Fibroblast of skin of right quadriceps (primary cell): Measurements from ENCODE around the gene NPAS3.

Experiments
- DNase-seq: peaks from one replicate; pipeline ENCODE4 v3.0.0-alpha.2; 2013

The NPAS3 gene

GRCh38 chr14:33657476-33657875 lies 718.8 kb downstream of the NPAS3 start:
- DNase-seq: no peak

DNA sequence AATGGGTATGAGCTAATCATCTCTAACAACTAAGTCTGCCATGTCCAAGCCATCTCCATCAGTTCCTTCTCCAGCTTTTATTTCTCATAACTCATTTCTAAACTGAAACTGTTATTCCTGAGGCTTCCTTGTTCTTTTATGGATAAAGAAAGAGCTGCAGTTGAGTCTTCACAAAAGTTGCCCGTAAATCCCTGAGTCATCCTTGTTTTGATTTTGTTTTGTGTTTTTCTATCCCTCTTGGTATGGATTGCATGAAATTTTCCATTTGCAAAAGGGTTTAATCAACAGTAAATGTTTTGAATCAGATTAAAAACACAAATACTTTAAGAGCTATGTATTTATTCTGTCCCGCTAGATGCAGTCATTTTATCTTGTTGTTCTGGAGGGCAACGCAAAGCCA lies 721.6 kb downstream of the NPAS3 start:
- no peak for DNase-seq

DNA sequence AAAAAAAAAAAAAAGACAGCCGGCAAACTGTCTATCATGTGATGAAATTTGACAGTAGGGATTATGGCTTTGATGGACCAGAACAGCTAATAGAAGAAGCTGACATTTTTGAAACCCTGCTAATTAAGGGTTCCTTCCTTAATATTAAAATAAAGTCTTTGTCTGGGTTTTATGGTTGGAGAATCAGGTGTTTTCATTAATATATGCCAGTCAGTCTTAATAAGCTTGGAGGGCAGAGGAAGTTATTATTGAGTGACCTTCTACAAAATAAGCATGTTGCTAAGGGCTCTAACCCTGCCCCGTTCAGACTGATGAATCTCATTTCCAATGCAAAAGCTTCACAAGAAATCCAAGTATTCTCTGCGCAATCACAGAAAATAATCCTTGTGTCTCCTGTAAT lies 722.4 kb downstream of the NPAS3 start:
- no peak for DNase-seq

GRCh38 chr14:33668066-33668465 lies 729.4 kb downstream of the NPAS3 start:
- DNase-seq: peak; percentile 62

DNA sequence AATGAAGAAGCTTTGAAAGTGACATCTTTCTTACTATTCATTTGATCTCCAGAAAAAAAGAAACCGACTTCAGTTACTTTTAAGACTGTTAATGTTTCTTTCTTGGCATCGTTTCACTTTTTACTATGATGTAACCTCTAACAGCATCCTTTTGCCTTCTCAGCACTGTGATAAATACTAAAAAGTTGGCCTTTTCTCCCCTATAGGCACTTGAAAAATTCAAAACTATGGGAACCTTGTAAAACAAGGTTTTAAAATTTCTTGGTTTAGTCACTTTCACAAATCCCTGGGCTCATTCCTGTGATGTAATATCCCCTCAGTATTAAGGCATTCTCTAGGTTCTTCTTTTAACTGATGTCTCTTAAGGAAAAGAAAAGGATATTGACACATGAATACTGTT lies 730.4 kb downstream of the NPAS3 start:
- DNase-seq: peak; percentile 54

DNA sequence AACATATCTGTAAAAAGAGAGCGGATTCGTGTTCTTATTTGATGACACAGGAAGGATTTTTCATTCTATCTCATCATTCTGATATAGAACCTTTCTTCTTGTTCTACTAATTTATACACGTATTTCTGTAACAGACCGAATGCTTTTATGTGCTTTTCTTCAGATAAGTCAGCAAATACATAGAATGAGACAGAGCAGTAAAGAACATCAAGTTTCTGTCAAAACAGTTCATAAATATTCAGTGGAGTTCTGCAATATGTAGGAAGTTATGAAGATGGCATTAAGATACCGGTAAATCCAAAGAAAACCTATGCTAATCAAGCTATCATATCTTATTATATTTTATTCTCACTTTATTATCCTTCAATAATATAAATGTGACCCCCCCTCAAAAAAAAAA lies 731.6 kb downstream of the NPAS3 start:
- no peak for DNase-seq

DNA sequence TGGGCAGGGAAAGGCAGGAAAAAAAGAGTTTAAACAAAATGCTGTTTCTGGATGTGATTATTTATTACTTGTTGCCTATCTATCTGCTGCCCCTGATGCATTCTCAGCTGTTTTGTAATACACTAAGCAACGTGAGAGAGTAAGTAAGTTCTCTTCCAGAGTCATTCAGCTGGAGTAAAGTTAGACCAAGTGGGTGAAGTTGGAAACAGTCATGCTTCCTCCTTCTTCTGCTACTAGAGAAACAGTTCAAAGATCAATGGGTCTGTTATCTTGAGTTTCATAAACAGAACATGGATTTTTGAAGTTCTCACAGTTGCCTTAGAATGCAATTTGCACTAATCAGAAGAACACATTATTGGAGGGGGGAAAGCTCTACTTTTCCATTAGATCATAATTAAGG lies 732.9 kb downstream of the NPAS3 start:
- no peak for DNase-seq

DNA sequence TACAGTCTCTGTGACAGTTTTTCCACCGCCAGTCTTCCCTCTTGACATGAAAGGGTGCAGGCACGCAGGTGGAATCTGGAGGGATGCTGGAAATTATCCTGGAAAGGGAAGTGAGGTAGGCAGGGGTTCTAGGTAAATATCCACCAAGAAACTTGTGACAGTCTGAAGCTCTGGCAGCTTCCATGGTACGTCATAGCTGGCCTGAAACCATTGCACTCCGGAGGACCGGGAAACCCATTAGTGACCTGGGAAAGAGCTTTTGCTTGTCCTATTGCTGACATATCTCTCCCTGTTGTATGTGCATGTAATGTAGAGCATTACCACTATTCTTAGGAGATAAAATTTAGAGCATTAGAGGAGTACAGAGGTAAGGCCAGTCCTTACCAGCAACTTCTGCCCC lies 736.2 kb downstream of the NPAS3 start:
- no peak for DNase-seq

DNA sequence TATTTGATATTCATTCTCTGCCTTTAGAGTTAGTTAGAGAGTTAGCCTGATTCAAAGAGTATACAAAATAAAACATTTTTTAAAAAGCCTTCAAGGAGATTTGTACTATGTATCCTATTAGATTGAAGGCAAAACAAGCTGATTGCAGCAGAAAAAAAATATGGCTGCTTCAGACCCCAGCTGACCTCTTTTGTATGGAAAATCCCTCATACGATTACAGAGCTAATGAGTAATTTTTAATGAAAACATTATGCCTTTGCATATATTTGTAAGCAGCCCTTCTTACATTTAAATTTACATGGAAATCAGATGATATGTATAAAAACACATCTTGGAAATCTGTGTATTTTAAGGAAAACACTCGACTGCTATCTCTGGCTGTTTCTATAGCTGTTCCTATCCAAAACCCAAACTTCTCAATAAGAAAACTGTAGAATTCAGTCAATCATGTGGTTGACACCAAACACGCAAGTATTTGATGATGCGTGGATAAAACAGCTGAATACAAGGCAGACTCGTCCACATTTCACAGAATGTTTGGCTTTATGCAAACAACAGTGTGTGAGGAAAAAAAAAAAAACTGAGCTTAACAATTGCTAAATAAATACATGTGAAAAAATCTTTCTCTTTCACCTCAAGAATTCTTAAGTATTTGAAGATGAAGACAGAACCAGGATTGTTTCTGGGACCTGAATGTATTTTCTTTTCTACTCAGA lies 736.9 kb downstream of the NPAS3 start:
- DNase-seq: peak; percentile 69

GRCh38 chr14:33676135-33676566 lies 737.5 kb downstream of the NPAS3 start:
- DNase-seq: peak; percentile 66

GRCh38 chr14:33676891-33677290 lies 738.2 kb downstream of the NPAS3 start:
- no peak for DNase-seq

- DNase-seq: no peak
These were observed 739.3 kb downstream of the NPAS3 start for GRCh38 chr14:33678005-33678404.

GRCh38 chr14:33679025-33679424 lies 740.3 kb downstream of the NPAS3 start:
- DNase-seq: no peak

- DNase-seq: peak; percentile 89
These were observed 741.0 kb downstream of the NPAS3 start for GRCh38 chr14:33679461-33680225.

DNA sequence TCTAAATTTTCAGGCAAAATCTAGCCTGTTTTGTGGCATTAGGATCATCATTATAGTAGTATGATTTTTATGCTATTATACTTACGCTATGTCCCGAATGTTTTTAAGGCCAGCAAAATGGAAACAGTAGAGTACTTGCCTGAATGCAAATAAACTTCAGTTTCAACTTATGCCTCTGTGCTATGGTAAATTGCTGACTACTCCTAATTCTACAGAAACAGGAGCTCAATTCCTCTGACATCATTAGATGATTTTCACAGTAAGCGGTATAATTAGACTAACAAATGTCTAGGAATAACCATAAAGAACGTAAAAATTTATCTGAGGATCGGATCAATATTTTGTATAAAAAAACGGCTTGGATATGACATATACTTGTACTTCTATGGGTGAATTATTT lies 742.2 kb downstream of the NPAS3 start:
- no peak for DNase-seq

GRCh38 chr14:33682760-33683159 lies 744.1 kb downstream of the NPAS3 start:
- peak; percentile 73 for DNase-seq

DNA sequence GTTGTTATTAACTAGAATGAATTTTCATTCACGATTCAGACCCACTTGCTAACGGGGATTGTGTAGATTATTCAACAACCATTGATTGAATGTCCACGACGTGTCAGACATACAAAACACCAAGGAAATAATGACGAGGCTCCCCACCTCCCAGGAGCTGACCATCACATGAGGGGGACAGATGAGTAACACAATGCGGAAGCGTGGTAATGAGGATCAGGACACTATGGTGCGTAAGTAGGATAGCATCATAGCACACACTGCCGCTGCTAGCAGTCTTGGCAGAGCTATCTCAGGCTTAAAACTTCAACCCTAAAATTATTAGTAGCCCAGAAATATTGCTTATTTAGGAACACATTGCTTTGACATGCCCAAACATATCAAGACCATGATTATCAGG lies 746.3 kb downstream of the NPAS3 start:
- DNase-seq: no peak

DNA sequence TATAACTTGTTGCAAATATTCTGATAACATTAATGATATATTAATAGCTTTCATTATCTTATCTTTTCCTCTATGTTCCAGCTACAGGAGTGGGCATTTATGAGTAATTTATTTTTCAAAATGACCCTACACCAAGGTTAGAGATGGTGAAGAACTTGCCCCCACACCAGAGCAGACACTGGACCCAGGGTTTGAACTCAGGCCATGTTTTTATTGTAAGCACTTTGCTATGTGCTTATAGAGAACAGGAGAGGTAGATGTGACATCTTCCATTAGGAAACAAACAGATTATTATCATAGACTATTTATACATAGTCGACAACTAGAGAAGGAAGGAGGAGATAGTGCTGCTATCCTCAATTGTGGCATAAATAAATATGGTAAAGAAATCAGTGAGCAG lies 747.0 kb downstream of the NPAS3 start:
- no peak for DNase-seq

DNA sequence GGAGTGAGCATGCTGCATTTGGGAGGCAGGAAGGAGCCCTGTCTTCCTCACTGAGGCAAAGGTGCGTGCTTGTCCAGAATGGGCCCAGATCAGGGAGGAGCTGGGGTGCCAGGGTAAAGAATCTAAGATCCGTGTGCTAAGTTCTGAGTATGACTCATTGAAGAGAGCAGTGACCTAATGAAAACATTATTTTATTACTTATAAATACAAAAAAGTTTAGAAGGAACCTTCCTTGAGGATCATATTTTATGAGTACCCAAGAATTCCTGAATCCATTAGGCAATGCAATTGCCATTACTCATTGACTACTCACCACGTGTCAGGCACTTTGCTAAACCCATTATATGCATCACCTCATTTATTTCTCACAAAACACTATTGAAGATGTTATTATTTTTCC lies 747.5 kb downstream of the NPAS3 start:
- DNase-seq: peak; percentile 92

GRCh38 chr14:33686856-33687255 lies 748.2 kb downstream of the NPAS3 start:
- no peak for DNase-seq

DNA sequence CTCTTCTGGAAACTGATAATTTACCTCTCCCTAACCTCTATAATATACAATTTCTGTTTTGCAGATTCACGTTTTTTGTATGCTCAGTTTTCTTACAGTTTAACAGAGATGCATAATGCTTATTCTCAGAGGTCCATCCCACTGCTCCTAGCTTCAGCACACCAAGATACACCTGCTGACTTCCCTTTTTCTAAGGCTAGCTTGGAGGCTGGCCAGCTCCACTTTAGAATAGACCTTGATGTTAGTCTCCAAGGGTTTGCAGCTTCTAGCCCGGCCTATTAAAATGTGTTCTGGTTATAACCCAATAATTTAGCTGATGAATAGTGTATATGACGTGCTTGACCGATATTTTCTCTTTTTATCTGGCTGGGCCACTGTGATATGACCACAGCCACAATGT lies 751.0 kb downstream of the NPAS3 start:
- DNase-seq: no peak

DNA sequence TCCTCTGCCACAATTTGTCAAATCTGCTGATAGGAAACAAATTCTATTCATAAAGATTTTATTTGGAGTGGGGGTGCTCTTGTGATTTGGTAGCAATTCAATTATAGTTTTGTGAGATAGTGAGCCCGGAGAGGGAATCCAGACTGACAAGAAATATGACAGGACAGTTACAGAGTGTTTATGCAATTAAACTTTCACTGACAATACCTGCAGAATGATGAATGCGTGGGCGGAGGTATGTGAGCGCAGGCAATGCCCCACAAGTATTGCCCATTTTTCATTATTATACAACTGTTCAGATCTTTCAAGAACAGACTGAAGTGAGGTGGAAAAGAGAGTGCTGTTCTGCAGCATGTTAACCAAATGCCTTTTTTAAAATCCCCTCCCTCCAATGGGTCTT lies 753.2 kb downstream of the NPAS3 start:
- no peak for DNase-seq

DNA sequence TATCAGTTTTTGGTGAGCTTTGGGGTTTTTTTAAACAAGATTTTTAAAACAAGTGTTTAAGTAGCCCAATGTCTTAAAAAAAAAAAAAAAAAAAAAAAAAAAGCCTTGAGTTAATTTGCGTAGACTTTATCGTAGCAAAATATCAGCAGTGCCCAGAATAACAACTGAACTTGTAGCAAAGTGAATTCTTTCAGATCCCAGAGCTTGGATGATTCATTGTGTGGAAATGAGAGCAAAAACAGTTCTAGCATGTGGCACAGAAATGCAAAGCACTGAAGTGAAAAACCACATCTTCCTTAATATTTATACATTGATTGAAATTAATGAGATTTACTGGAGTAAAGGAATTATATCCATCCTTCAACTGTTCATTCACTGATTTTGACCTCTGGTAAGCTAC lies 754.1 kb downstream of the NPAS3 start:
- DNase-seq: peak; percentile 89

DNA sequence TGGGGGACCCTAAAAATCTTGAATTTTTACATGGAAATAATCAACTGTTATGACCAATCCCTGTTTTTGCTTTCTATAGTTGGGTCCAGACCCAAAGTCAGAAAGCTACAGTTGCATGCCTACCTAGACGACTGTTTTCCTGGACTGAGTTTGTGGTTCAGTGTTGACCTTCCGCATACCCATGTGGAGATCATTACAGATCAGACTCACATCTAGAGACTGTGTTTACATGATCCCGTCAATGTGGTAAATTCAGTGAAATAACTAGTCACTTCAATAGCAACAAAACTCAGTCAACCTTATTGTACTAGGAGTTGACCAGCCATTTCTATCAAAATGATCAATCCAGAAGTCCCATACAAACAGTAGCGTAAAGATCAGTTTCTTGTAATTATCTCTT lies 754.6 kb downstream of the NPAS3 start:
- peak; percentile 86 for DNase-seq

DNA sequence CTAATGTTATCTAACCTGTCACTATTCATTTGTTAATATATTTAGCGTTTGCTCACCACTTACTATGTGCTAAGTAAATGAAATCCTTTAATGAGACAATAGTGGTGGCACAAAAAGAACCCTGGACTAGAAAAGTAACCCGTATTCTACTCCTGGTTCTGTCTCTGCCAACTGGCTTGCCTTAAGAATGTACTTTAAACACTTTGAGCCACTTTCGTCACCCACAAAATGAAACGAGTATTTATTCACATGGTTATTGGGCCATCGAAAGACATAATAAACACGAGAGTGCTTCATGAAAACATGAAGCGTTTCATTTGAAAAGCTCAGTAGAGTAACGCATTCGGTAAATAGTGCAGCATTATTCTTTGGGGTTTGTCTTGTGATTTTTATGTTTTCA lies 757.5 kb downstream of the NPAS3 start:
- no peak for DNase-seq
